ENCODE data around the gene DDX6. TPM values are rescaled to one million over a fixed set of nuclear protein-coding genes. Genes with fewer than 3 reads are reported as not detected.

DDX6 gene
- total and polyA plus RNA-seq, 2 of the 8 experiments (the other 6 are each of a cell fraction or from before 2014, with no cell fraction given), result 29.8 to 181 TPM

DNA sequence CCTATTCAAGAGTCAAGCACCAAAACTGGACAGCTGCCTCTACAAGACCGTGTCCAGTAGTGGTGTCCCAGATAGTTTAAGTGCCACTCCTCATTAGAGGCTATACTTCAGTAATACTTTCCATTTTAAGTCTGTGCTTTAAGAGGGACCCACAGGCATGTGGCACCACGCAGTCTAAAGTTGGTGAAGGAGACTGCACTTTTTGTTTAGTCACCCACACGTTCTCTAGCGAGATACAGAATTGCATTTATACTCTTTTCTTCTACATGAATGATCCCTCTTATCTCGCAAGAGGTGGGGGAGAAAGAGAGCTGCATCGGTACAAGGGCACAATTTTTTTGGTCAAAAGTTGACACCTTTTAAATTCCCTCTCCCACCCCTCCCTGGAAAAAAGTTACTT lies 41.5 kb downstream of the DDX6 start:
- Histone ChIP-seq H3K18ac (ENCODE audit: extremely low read depth, low read length) (no peak overlapping the region), H3K56ac (replicated peaks; ENCODE audit: insufficient read length, low read depth, low read length) (no peak overlapping the region), H3K4me1 (replicated peaks in 1 of 4; ENCODE audit: control insufficient read depth in 3 of 4, insufficient read depth in 4 of 4, low read length in 3 of 4) (peaks cover 0 to 2% (median 1%) of the 10 kb centered on the region in 4 experiments; a peak in 2 of 7 replicates), H3K4me3 (ENCODE audit: extremely low read depth in 1 of 4, insufficient read depth in 2 of 4, low read depth in 3 of 4, low read length in 4 of 4) (no peak overlapping the region), H3K23me2 (ENCODE audit: low read depth, low read length) (no peaks in the 10 kb centered on the region), H4K5ac (ENCODE audit: insufficient read length, low read depth, low read length) (no peak overlapping the region), H3K27me3 (replicated peaks in 1 of 4; ENCODE audit: control insufficient read depth in 3 of 4, extremely low read depth in 1 of 4, insufficient read depth in 3 of 4, low read length in 3 of 4) (no peaks in the 10 kb centered on the region), H4K91ac (replicated peaks; ENCODE audit: insufficient read length, low read length) (no peak overlapping the region), H3K9ac (replicated peaks in 1 of 4; ENCODE audit: extremely low read depth in 1 of 4, low read depth in 3 of 4, low read length in 3 of 4) (no peak overlapping the region), H2BK5ac (ENCODE audit: low read depth, low read length) (no peak overlapping the region), H2BK120ac (replicated peaks; ENCODE audit: low read depth, low read length) (no peak overlapping the region), H3K27ac (ENCODE audit: low read depth, low read length) (no peak overlapping the region), H2BK20ac (ENCODE audit: low read length) (no peak overlapping the region), H3K9me3 (ENCODE audit: insufficient read depth in 2 of 2, low read depth in 1 of 2, low read length in 1 of 2) (no peaks in the 10 kb centered on the region), H3K4ac (replicated peaks; ENCODE audit: insufficient read length, low read depth, low read length) (no peak overlapping the region), H2BK15ac (ENCODE audit: low read length) (no peak overlapping the region), H3K14ac (ENCODE audit: insufficient read length) (no peak overlapping the region), H3K79me2 (ENCODE audit: control insufficient read depth in 1 of 2, insufficient read depth in 2 of 2, low read length in 2 of 2) (no peaks in the 10 kb centered on the region; a peak in 1 of 4 replicates), H3K36me3 (ENCODE audit: control insufficient read depth in 2 of 4, insufficient read depth in 4 of 4, low read length in 3 of 4) (peaks cover 6 to 59% (median 34%) of the 10 kb centered on the region in 4 experiments), H3K79me1 (ENCODE audit: low read depth, low read length) (0 out of 2 replicates have a peak, but pooled peaks cover 2% of the 10 kb centered on the region), H3K4me2 (ENCODE audit: insufficient read depth in 1 of 2, low read depth in 2 of 2, low read length in 2 of 2) (no peak overlapping the region), H2AK5ac (ENCODE audit: low read depth, low read length) (no peak overlapping the region), H2AFZ (ENCODE audit: low read length) (no peak overlapping the region), H3K23ac (ENCODE audit: insufficient read length) (no peak overlapping the region), H2BK12ac (ENCODE audit: low read depth, low read length) (no peak overlapping the region), H4K20me1 (replicated peaks in 1 of 2; ENCODE audit: control insufficient read depth in 1 of 2, insufficient read depth in 2 of 2, low read length in 2 of 2) (peaks cover 2 to 3% of the 10 kb centered on the region in 2 experiments), H4K8ac (ENCODE audit: extremely low read depth, insufficient read depth, low read length) (no peak overlapping the region)
- CTCF ChIA-PET (ENCODE audit: partially characterized antibody), result interaction anchor here (1.2 to 9.3 kb wide), 3 partner anchors 40 to 60 kb away, joined by 3 to 85 read pairs (median 6); no protein-coding TSS in a partner anchor
- no peak for TF ChIP-seq KDM1A (IDR thresholded peaks at IDR 0.05; ENCODE audit: borderline replicate concordance, low read length)
- TF ChIP-seq POLR2AphosphoS5 (IDR thresholded peaks at IDR 0.05; ENCODE audit: low read depth, low read length), result peak; percentile 44
- DNase-seq (ENCODE audit: low read depth in 1 of 2, low spot score in 2 of 2), result no peak
- WGBS, 2 experiments (ENCODE audit: extremely low coverage in 1 of 2, insufficient coverage in 1 of 2, insufficient read length in 1 of 2, insufficient replicate concordance in 2 of 2, low coverage in 1 of 2, low lambda C conversion rate in 2 of 2, missing lambda C conversion rate in 1 of 2), result 86% methylated on average over 6 of the region's 6 CpGs; no CpG with 5 or more reads in 1 of the 2 experiments
- FAIRE-seq, result no peak
- POLR2A ChIA-PET (ENCODE audit: partially characterized antibody), result interaction anchor here (1.4 to 6.3 kb wide), 7 partner anchors 8 to 61 kb away, joined by 3 to 36 read pairs (median 6); partner anchors contain the start of gene DDX6
